DMS114 treated with DMSO at 0.1 percent for 48 hours (cell line): ENCODE measurements around the gene TSFM.
"Not testable (repeated sequence)": the region's sequence is repeated elsewhere in the genome, so short reads cannot be mapped to it uniquely, and the experiment has no call there.

Experiments used
- DNase-seq: peaks from one replicate; lab custom pipeline; 2025; ENCODE audit not compliant: unreplicated experiment; lab: John Stamatoyannopoulos, UW

The TSFM gene

DNA sequence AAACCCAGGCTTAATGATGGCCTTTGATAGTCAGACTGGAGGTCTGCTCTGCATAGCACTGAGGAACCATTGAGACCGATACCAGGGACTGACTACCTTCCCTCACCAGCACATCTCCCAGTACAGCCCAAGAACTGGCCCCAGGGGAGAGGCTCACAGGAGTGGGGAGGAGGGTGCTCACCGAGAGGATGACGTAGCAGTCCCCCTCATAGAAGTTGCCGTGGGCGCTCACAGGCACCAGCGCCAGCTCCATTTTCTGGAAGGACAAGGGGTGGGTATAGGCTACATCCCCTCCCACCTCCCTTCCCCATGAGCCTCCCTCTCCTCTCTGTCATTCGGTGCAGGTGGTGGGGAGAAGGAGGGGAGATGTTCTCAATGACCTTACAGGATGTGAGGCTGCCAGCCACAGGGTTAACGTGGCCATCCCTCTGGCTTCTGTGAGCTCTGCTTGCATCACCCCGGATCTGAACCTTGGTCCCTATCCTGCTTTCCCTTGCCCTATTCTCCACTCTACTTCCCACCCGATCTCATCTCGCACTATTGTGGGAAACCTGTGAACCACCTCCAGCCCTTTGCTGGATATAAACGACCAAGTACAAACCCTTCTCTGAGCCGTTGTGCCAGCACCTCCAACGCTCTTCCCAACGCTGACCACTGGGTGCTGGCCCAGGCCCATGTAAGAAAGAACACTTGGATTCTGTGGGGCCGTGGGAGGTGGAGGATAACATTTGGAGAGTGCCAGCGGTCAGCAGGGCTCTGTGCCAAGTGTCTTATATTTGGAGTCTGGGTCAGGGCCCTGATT is 31.6 kb downstream of the TSFM start:
- no peak for DNase-seq

- DNase-seq, result no peak
Measured at GRCh38 chr12:57815177-57816000, 32.8 kb downstream of the TSFM start.

- DNase-seq, result no peak
Measured at GRCh38 chr12:57816001-57816854, 33.6 kb downstream of the TSFM start.

DNA sequence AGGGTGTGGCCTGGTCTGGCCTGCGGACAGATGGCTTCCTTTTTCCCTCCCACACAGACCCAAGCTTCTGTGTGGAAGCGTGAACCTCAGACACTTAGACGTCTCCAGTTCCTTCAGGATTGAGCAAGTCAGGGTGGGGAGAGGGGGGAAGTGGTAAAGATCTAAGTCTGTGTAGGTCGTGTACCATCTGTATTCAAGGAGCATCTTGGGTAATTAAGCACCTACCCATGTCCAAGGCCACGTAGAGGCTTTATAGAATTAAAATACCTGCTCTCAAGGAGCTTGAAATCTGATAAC is 34.2 kb downstream of the TSFM start:
- DNase-seq, result no peak

GRCh38 chr12:57817261-57817989 is 34.8 kb downstream of the TSFM start:
- DNase-seq, result no peak

DNA sequence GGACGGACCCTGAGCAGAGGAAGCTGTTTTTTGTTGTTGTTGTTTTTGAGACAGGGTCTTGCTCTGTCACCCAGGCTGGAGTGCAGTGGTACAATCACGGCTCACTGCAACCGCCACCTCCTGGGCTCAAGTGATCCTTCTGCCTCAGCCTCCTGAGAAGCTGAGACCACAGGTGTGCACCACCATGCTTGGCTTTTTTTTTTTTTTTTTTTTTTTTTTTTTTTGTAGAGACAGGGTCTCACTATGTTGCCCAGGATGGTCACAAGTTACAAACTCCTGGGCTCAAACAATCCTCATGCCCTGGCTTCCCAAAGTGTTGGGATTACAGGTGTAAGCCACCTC is 35.4 kb downstream of the TSFM start:
- not testable (repeated sequence) for DNase-seq

GRCh38 chr12:57820119-57820518 is 37.5 kb downstream of the TSFM start:
- not testable (repeated sequence) for DNase-seq

GRCh38 chr12:57821015-57821414 is 38.4 kb downstream of the TSFM start:
- DNase-seq, result not testable (repeated sequence)

GRCh38 chr12:57821474-57822214 is 39.1 kb downstream of the TSFM start:
- no peak for DNase-seq

DNA sequence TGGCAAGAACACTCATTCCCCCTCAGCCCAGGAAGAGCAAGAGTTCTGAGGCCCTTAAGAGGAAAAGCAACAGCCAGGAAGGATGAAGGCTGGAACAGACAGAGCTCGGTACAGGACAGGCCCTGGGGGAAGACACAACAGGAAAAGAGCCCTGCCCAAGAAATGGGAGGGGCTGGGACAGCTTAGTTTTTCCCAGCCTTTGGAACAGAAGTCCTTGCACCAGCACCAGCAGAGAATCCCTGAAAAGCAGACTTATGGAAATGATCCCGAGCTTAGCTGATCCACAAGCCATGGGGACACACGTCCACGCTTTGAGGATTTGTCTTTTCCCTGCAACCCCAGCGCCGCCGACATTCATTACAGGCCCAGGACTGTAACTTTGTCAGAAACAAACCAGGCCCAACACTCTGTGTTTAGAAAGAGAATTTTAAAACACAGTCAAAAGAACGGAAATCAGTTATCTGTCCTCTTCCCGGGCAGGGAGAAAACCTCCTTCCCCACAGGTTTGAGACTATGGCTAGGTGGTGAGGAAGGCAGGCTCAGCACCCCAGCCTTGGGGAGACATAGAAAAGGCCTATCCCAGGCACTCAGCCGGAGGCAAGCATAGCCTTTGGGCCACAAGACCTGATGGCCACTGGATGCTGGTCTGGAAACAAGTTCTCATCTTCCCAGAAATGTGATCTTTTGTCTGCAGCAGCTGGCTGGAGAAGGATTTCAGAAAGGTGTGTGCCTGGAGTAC is 40.0 kb downstream of the TSFM start:
- DNase-seq, result no peak

DNA sequence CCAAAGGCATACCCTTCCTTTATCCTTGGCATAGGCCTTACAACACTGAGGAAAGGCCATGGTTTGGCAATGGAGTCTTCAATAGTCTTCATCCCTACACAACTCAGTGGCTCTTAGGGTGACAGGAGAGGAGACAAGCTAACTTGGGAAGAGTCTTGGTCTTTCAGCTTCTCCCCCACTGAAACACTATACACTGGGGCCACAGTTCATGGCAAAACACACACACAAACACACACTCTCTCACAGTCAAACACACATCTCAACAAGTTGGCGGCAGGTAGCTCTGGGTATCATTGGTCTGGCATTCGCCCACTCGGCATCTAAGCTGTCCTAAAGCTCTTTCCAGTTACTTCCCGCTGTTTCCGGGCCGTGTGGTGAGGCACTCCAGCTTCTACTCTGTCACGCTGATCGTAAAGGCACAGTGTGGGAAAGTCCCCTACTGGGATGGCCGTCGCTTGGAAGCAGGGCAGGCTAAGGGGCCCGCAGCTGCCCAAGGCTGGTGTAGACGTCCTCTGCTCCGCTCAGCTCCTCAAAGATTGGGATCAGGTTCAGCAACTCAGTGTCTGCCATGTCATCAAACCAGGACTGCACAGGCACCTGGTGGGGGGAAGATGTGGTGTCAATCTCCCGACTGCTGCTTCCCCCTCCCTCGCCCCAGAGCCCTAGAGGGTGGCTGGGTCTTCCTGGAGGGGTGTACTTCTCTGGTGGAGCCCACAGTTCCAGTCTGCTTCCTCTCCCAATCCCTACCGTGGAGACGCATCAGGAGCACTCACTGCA is 40.7 kb downstream of the TSFM start:
- no peak for DNase-seq

- DNase-seq, result no peak
Measured at GRCh38 chr12:57823908-57824640, 41.5 kb downstream of the TSFM start.

- no peak for DNase-seq
Measured at GRCh38 chr12:57825451-57825850, 42.9 kb downstream of the TSFM start.

- no peak for DNase-seq
Measured at GRCh38 chr12:57826400-57826799, 43.8 kb downstream of the TSFM start.

DNA sequence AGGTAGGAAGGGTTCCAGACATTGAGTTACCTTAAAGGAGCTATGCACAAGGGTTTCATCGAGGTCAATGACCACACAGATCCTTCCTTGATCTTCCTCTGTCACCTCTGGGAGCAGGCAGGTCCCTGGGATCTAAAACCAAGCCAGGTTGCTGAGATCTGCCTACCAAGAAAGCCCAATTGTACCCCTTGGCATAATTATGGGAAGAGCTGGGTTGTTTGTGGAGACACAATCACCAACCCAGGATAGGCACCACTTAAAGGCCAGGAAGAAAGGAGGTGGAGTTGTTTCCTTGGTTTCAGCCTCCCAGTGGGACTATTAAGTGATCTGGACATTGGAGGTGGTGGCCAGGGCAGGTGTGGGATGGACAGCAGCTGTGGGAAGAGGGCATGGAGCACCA is 44.4 kb downstream of the TSFM start:
- no peak for DNase-seq

DNA sequence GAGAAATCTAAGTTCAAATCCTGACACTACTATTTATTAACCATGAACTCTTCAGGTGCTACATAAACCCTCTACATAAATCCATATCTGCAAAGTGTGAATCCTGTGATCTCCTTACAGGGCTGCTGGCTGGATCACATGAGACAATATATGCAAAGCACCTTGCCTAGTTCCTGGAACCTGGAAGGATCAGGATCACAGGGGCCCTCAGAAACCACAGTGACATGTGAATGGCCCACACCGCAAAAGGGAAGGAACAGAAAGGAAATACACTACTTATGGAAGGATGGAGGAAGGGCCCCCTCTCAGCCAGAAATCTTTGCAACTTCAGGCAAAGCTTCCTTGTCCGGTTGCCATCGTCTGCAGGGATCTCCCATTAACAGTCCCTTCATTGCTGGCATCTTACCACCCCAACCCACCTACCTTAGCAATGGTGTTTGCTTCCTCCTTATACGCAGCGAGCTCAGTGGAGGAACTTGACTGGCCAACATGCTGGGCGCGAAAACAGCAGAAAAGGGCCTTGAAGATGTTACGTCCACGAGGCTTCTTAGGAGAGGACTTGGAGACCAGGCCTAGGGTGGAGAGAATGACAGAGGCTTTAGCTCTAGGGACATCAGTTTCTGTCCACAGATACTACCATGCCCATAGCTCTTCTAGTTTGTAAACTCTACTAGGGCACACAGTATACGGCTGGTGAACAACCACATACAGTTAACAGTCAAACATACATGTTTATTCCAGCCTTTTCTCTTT is 46.6 kb downstream of the TSFM start:
- DNase-seq, result no peak

- DNase-seq, result no peak
Measured at GRCh38 chr12:57830393-57830792, 47.8 kb downstream of the TSFM start.
